GM12875 (cell line): ENCODE data around the gene ZBTB7C.

Source experiments
- H3K4me3 ChIP-seq: one replicate; pipeline ENCODE4 v1.5.1; 2011; ENCODE audit warnings: low read depth, low read length, control low read depth
- TF ChIP-seq, protein P1 (sequence below): IDR thresholded peaks from 2 replicates; pipeline ENCODE4 v1.5.1; 2011; ENCODE audit warnings: low read depth, mild to moderate bottlenecking, control low read depth, inconsistent platforms, low read length, moderate library complexity, borderline replicate concordance; ENCODE audit not compliant: insufficient read depth

Gene ZBTB7C

DNA sequence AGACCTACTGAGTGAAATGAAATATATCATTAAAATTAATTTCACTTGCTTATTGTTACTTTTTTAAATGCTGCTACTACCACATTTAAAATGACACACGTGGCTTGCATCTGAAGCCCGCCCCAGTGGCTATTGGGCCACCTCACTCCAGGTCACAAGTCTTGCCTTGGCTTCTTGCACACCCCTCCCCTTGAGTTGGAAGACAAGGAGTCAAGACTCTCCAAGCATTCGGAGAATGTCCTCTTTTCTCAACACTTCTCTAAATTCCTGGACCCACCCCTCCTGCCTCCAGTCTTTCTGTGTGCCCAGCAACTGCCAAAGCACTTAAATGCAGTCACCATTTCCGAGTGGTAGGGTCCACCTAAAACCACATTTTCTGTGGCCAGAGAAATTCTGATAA lies 73.4 kb downstream of the ZBTB7C start:
- TF ChIP-seq, protein P1, sequence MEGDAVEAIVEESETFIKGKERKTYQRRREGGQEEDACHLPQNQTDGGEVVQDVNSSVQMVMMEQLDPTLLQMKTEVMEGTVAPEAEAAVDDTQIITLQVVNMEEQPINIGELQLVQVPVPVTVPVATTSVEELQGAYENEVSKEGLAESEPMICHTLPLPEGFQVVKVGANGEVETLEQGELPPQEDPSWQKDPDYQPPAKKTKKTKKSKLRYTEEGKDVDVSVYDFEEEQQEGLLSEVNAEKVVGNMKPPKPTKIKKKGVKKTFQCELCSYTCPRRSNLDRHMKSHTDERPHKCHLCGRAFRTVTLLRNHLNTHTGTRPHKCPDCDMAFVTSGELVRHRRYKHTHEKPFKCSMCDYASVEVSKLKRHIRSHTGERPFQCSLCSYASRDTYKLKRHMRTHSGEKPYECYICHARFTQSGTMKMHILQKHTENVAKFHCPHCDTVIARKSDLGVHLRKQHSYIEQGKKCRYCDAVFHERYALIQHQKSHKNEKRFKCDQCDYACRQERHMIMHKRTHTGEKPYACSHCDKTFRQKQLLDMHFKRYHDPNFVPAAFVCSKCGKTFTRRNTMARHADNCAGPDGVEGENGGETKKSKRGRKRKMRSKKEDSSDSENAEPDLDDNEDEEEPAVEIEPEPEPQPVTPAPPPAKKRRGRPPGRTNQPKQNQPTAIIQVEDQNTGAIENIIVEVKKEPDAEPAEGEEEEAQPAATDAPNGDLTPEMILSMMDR: no peak
- no peak overlapping the region for H3K4me3 ChIP-seq

DNA sequence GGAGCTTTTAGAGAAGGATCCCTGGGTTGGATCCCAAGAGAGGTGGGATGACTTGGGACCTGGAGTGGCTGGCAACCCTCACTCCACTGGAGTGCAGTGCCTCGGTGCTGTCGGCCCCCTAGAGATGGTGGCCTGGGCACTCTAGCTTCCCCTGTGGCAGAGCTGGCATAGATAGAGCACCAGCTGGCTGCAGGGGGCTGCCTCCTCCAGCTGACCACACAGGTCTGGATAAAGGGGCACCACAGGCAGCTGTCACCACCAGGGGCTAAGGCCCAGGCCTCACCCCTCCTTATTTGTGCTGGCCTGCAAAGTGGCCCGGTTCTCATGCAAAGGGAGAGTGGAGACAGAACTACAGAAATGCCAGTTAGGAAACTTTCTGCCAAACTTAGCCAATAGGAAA lies 74.3 kb downstream of the ZBTB7C start:
- no peak overlapping the region for H3K4me3 ChIP-seq
- TF ChIP-seq, protein P1: no peak

DNA sequence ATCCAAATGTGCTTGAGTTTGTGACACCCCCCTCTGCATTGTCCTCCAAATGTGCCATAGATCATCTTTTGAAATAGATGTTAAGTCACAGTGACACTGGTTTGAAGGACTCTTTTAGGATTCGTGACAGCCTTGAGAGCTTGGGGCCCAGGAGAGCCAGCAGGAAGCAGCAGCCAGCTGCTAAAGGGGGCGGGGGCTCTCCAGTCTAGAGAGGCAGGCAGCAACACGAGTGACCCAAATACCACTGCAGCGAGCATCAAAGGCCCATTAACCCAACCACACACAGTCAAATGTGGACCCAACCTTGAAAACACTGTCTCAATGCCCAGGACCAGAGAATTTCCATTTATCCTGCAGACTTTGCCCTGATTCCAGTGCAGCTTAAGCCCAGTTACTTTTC lies 75.6 kb downstream of the ZBTB7C start:
- no peak overlapping the region for H3K4me3 ChIP-seq
- TF ChIP-seq, protein P1: no peak

DNA sequence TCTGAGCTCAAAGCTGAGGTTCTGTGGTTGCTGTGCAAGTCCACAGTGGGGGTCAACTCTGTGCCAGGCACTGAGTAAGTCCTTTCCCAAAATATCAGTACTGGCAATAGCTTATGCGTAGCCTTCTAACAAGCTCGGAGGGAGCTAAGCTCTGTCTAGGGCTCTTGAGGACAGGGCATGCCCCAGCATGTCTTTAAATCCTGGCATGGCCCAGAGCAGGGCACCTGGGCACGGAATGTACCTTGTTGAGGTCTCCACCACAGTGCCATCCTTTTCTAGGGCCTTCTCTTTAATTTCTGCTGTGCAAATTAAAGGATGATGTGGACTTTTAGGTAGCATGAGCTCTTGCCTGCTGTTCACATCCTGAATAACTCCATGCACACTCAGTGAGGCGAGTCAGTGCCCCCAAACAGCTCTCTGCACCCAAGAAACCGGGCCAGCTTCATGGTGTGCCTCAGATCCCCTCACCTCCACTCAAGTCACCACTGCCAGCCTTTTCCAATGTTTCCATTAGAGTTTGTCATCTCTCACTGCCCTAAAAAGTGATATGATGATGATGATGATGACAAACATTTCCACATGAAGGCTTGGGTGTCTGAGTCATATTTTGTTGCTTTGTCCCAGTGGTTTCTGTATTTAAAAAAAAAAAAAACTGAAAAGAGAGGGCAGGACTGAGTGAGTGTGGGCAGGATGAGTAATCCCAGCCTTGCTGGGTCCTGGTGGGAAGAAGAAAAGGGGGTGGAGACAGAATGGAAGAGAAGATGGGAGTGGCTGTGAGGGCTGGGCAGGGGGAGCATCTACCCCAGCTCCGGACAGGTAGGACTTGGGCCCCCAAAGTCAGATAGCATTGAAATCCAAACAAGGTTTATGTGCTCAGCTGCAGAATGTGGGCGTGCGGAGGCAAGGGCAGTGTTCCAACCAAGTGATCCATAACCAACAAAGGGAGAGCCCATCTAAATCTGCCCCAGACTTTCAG lies 78.9 kb downstream of the ZBTB7C start:
- no peak overlapping the region for H3K4me3 ChIP-seq
- TF ChIP-seq, protein P1: no peak

DNA sequence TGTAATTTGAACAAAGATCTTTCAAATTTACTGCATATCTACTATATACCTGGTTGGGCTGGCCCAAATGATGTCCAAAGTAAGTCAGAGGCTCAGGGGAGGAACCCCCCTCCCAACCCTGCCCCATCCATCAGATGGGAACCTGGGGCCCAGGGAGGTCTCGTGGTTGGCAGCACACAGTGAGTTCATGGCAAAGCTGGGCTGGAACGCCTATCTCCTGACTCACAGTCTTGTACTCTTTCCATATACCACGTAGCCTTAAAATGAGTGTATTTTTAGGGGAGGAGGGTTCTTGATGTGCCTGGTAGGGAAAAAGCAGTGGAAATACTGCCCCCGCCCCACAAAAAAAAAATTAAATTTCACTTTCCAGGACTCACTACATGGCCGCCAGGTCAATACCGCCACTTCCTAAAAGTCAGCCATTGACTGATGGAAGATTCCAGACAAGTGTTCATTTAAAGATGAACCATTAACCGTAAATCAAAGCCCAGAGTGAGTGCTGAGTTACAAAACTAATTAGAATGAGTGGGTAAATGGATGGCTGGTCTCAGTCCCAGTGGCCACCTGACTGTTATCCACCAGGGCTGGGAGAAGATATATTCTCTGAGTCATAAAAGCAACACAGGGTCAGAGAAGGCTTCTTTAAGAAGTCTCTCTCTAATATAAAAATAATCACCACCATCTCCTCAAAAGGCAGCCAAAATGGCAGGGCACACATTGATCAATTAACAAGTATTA lies 80.5 kb downstream of the ZBTB7C start:
- TF ChIP-seq, protein P1: no peak
- H3K4me3 ChIP-seq: no peak overlapping the region

DNA sequence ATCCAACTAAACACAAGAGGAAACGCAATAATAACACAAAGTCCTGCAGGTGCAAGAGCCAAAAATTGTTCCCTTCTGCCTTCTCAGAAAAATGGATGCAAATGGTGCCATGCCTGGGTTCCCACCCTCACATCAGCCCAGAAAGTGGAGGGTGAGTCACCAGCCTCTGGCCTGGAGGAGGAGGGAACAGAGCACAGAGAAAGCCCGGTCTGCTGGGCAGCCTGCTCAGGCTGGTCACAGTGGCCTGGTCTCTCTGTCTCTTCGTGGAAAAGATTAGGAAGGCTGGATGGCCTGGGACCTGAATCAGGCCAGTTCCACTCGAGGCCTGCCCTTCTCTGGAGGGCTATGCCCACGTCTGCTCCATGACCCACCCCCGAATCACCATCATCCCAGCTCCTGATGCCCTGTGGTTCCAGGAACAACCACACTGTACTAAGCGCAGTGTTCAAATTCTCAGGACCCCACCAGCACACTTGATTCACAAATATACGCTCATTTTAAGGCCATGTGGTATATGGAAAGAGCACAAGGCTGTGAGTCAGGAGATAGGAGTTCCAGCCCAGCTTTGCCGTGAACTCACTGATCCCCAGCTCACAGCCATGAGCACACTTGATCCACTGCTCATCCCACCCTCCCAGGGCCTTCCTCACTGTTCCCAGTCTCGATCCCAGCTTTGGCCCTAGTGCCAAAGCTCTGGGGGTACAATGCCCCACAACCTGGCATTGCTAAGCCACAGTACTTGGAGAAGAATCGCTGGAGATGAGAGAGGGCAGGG lies 82.1 kb downstream of the ZBTB7C start:
- TF ChIP-seq, protein P1: no peak

More for the DNA sequence above, 82.1 kb downstream of the ZBTB7C start:
- H3K4me3 ChIP-seq: no peak overlapping the region
